ENCODE measurements around the gene TTBK1. TPM values are rescaled to one million over a fixed set of nuclear protein-coding genes. Genes with fewer than 3 reads are reported as not detected.

The TTBK1 gene
- total and polyA plus RNA-seq, 2 donors (not counting 1 experiment from before 2014, with no cell fraction given) = under 0.01 TPM; not detected in 1

DNA sequence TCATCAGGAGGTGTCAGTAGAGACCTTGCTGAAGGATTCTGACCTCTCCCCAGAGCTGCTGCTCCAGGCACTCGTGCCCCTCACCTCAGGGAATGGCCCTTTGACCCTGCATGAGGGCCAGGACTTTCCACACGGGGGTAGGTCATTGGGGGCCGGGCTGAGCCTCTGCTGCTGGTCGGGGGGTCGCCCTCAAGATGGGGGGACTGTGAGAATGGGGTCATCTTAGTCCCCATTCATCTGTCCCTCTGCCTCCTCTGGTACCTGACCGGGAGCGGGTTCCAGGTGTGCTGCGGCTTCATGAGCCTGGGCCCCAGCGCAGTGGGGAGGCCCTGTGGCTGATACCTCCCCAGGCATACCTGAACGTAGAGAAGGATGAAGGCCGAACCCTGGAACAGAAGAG lies 29.9 kb upstream of the TTBK1 start:
- no peak overlapping the region for H2AFZ ChIP-seq (ENCODE audit: low read length)
- H3K79me2 ChIP-seq (ENCODE audit: control insufficient read depth, insufficient read depth, low read length) = no peaks in the 10 kb centered on the region
- no peak overlapping the region for H3K4me2 ChIP-seq (ENCODE audit: extremely low read depth, insufficient read depth, low read length)
- TF ChIP-seq, protein P1, sequence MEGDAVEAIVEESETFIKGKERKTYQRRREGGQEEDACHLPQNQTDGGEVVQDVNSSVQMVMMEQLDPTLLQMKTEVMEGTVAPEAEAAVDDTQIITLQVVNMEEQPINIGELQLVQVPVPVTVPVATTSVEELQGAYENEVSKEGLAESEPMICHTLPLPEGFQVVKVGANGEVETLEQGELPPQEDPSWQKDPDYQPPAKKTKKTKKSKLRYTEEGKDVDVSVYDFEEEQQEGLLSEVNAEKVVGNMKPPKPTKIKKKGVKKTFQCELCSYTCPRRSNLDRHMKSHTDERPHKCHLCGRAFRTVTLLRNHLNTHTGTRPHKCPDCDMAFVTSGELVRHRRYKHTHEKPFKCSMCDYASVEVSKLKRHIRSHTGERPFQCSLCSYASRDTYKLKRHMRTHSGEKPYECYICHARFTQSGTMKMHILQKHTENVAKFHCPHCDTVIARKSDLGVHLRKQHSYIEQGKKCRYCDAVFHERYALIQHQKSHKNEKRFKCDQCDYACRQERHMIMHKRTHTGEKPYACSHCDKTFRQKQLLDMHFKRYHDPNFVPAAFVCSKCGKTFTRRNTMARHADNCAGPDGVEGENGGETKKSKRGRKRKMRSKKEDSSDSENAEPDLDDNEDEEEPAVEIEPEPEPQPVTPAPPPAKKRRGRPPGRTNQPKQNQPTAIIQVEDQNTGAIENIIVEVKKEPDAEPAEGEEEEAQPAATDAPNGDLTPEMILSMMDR (conservative IDR thresholded peaks at IDR 0.05 in 1 of 2, IDR thresholded peaks at IDR 0.05 in 1 of 2; ENCODE audit: low read depth in 1 of 2, low read length in 2 of 2) = no peak
- no peak for TF ChIP-seq EZH2 (IDR thresholded peaks at IDR 0.05; ENCODE audit: low read length, missing control alignments)
- DNase-seq (ENCODE audit: low read depth in 2 of 2) = no peak
- H3K27me3 ChIP-seq (ENCODE audit: control insufficient read depth, insufficient read depth, low read length) = no peaks in the 10 kb centered on the region
- H3K27ac ChIP-seq (ENCODE audit: insufficient read depth, low read length) = no peak overlapping the region
- no peaks in the 10 kb centered on the region for H3K4me1 ChIP-seq (ENCODE audit: control insufficient read depth, extremely low read depth, insufficient read depth, low read length)
- peaks cover 7% of the 10 kb centered on the region for H3K36me3 ChIP-seq (ENCODE audit: control insufficient read depth, insufficient read depth, low read length)
- no peaks in the 10 kb centered on the region for H4K20me1 ChIP-seq (ENCODE audit: control insufficient read depth, extremely low read depth, insufficient read depth, low read length)
- no peaks in the 10 kb centered on the region for H3K9me3 ChIP-seq (ENCODE audit: control insufficient read depth, insufficient read depth, low read depth, low read length)
- no peak overlapping the region for H3K4me3 ChIP-seq (replicated peaks in 1 of 4; ENCODE audit: control extremely low read depth in 1 of 4, insufficient read depth in 1 of 4, low read depth in 3 of 4, low read length in 4 of 4)
- H3K9ac ChIP-seq (ENCODE audit: insufficient read depth, low read length) = no peak overlapping the region

DNA sequence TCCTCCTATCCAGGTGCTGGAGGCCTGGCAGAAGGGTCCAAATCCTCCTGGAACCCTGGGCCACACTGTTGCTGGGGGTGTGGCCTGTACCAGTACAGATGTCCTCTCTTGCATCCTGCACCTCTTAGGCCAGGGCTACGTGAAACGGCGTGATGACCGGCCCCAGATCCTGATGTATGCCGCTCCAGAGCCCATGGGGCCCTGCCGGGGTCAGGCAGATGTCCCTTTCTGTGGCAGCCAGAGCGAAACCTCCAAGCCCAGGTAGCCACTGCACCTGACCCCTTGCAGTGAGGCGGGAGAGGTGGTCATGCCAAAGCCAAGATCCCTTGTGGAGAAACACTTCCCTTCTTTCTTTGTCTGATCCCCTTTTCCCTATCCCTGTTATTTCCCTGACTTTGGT lies 28.2 kb upstream of the TTBK1 start:
- Histone ChIP-seq H3K9ac (ENCODE audit: insufficient read depth, low read length) (no peak overlapping the region), H3K27ac (ENCODE audit: insufficient read depth, low read length) (no peak overlapping the region), H3K4me3 (replicated peaks in 1 of 4; ENCODE audit: control extremely low read depth in 1 of 4, insufficient read depth in 1 of 4, low read depth in 3 of 4, low read length in 4 of 4) (no peak overlapping the region), H3K36me3 (ENCODE audit: control insufficient read depth, insufficient read depth, low read length) (peaks cover 7% of the 10 kb centered on the region), H3K4me1 (ENCODE audit: control insufficient read depth, extremely low read depth, insufficient read depth, low read length) (no peaks in the 10 kb centered on the region), H3K9me3 (ENCODE audit: control insufficient read depth, insufficient read depth, low read depth, low read length) (no peaks in the 10 kb centered on the region), H3K79me2 (ENCODE audit: control insufficient read depth, insufficient read depth, low read length) (no peaks in the 10 kb centered on the region), H4K20me1 (ENCODE audit: control insufficient read depth, extremely low read depth, insufficient read depth, low read length) (no peaks in the 10 kb centered on the region), H3K4me2 (ENCODE audit: extremely low read depth, insufficient read depth, low read length) (no peak overlapping the region), H2AFZ (ENCODE audit: low read length) (no peak overlapping the region), H3K27me3 (ENCODE audit: control insufficient read depth, insufficient read depth, low read length) (no peaks in the 10 kb centered on the region)
- TF ChIP-seq EZH2 (IDR thresholded peaks at IDR 0.05; ENCODE audit: low read length, missing control alignments) = no peak
- TF ChIP-seq, protein P1 (conservative IDR thresholded peaks at IDR 0.05 in 1 of 2, IDR thresholded peaks at IDR 0.05 in 1 of 2; ENCODE audit: low read depth in 1 of 2, low read length in 2 of 2) = no peak
- no peak for DNase-seq (ENCODE audit: low read depth in 2 of 2)

DNA sequence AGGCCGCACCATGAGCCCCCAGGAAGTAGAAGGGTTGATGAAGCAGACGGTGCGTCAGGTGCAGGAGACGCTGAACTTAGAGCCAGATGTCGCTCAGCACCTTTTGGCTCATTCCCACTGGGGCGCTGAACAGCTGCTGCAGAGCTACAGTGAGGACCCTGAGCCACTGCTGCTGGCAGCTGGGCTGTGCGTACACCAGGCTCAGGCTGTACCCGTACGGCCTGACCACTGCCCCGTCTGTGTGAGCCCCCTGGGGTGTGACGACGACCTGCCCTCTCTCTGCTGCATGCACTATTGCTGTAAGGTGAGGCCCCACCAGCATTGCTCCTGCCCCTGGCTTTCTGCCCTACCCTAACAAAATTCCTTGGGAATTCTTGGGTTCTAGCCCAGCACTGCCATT lies 27.1 kb upstream of the TTBK1 start:
- no peak overlapping the region for H3K4me2 ChIP-seq (ENCODE audit: extremely low read depth, insufficient read depth, low read length)

More for the DNA sequence above, 27.1 kb upstream of the TTBK1 start:
- TF ChIP-seq, protein P1 (conservative IDR thresholded peaks at IDR 0.05 in 1 of 2, IDR thresholded peaks at IDR 0.05 in 1 of 2; ENCODE audit: low read depth in 1 of 2, low read length in 2 of 2) = no peak
- TF ChIP-seq EZH2 (IDR thresholded peaks at IDR 0.05; ENCODE audit: low read length, missing control alignments) = no peak
- no peaks in the 10 kb centered on the region for H4K20me1 ChIP-seq (ENCODE audit: control insufficient read depth, extremely low read depth, insufficient read depth, low read length)
- H2AFZ ChIP-seq (ENCODE audit: low read length) = no peak overlapping the region
- H3K9me3 ChIP-seq (ENCODE audit: control insufficient read depth, insufficient read depth, low read depth, low read length) = no peaks in the 10 kb centered on the region
- H3K4me3 ChIP-seq (replicated peaks in 1 of 4; ENCODE audit: control extremely low read depth in 1 of 4, insufficient read depth in 1 of 4, low read depth in 3 of 4, low read length in 4 of 4) = no peak overlapping the region
- H3K4me1 ChIP-seq (ENCODE audit: control insufficient read depth, extremely low read depth, insufficient read depth, low read length) = no peaks in the 10 kb centered on the region
- H3K9ac ChIP-seq (ENCODE audit: insufficient read depth, low read length) = no peak overlapping the region
- no peak overlapping the region for H3K27ac ChIP-seq (ENCODE audit: insufficient read depth, low read length)
- no peaks in the 10 kb centered on the region for H3K27me3 ChIP-seq (ENCODE audit: control insufficient read depth, insufficient read depth, low read length)
- no peaks in the 10 kb centered on the region for H3K79me2 ChIP-seq (ENCODE audit: control insufficient read depth, insufficient read depth, low read length)
- H3K36me3 ChIP-seq (ENCODE audit: control insufficient read depth, insufficient read depth, low read length) = peaks cover 7% of the 10 kb centered on the region
- no peak for DNase-seq (ENCODE audit: low read depth in 2 of 2)

Measured in fibroblast of lung (primary cell).